GM19324 (cell line): Measurements from ENCODE around the gene VCAN.

ENCODE experiments used
- ATAC-seq: cut with Tn5 transposase; IDR thresholded peaks from one replicate; pipeline ENCODE4 v1.9.1; 2021; ENCODE audit warnings: mild to moderate bottlenecking, moderate library complexity; ENCODE audit not compliant: unreplicated experiment, low FRiP score

The VCAN gene

DNA sequence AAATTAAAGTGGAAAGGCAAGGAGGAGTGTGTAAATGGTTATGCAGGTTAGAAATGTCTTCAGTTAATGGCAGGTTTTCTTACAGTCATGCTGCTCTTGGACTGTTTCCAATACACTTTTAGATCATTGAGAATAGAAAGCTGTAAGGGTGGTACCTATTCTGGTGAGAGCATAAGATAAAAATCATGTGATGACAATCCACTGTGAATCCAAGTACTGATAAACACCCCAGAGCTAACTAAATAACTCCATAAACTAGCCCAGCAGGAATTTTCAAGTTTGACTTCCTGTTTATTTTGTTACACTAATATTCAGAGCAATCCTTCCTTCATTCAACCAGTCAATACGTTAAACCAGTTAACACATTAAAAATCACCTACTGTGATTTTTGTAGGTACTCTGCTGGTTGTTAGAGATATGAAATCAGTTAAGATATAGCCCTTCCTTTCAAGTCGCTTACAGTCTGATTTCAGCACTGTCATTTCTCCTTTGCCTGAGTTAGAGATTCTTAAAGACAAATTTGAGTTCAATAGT lies 22.6 kb downstream of the VCAN start:
- ATAC-seq, result no peak

DNA sequence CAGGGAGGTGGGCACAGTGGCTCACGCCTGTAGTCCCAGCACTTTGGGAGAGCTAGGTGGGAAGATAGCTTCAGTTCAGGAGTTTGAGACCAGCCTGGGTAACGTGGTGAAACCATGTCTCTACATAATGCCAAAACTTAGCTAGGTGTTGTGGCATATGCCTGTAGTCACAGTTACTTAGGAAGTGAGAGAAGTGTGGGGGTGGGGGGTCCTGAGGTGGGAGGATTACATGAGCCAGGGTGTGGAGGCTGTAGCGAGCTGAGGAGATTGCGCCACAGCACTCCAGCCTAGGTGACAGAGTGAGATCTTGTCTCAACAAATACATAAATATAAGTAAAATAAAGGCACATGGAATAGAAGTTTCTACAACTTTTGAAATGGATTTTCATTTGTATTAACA lies 23.1 kb downstream of the VCAN start:
- ATAC-seq, result no peak

DNA sequence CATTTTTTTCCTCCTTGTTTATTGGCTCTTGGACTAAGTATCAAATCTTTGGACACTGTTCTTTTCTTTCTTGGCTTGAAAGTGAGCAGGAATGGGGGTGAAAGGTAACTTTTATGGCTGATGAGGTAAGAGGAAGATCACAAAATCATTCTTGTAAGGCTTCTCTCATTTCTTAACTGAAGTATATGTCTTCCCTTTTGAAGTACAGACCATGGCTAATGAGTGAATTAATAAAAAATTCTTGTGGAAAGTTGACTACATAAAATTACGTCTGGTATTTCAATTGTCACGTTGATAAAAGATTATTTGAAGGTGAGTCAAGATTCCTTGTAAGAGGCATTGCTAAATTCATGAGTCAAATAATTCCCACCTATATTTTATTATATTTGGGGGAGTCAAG lies 25.1 kb downstream of the VCAN start:
- ATAC-seq, result no peak

DNA sequence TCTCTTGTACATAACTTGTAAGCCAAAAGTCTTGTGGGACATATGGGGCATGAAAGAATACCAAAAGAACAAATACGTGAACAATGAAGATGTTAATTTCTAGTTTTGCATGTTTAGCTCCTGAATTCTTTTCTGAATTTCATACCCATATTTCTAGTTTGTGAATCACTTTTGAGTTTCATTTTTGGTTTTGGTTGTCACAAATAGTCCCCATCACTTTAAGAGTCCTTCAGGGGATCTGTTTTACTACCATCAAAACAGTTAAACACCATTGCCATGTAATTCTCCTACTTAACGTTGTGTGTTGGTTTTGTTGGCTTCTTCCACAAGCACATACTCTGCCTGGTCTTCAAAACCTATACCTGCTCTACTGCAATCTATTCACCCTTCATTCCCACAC lies 27.0 kb downstream of the VCAN start:
- ATAC-seq, result peak; percentile 77

DNA sequence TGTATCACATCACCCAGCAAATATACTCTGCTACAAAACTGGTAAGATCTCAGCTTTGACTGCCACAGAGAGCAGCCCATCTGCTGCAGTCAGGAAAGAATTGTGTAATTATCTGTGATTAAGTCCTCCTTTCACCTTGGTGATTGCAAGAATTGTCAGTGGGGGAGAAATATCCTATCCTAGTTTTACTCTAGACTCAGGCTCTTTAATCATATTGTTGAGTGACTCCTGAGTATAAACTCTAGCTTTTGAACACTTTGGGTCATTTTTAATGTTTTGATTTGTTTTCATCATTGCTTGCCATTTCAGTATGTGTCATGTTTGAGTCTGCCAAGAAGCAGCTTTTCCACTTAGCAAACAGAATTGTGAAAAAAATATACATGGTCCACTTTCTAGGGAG lies 32.1 kb downstream of the VCAN start:
- ATAC-seq, result no peak

DNA sequence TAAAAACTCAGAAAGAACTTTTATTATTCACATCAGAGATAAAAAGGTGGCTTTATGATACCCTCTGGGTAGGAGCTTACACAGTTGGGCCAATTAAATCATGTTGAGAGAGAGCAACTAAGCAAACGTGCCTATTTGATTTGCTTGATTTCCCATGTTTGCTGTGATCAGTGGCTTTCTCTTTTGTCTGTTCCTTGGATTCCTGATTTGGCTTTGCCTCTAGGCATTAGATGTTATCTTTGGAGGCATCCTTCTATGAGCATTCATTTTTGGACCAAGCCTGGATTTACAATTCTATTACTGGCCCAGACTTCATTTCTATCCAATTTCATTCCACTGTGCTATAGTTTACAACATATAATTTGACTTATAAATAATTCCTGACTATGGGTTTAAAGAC lies 35.9 kb downstream of the VCAN start:
- no peak for ATAC-seq

DNA sequence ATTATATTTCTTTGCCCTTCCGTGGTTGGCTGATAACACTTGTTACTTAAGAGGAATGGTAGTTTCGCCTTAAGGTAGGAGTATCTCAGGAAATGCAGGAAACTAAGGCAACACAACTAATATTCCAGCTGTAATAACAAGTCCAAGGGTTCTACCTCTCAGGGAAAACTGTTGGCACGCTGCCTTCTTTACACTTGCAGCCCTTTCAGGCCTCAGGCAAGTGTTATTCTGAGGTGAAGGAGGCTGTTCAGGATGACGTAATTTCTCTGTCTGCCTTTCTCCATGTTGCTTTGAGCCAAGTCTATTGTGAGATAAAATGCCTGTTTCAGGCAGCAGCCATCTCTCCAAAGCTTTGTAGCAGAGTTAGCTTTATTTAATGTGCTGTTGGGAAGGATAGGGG lies 38.0 kb downstream of the VCAN start:
- no peak for ATAC-seq

DNA sequence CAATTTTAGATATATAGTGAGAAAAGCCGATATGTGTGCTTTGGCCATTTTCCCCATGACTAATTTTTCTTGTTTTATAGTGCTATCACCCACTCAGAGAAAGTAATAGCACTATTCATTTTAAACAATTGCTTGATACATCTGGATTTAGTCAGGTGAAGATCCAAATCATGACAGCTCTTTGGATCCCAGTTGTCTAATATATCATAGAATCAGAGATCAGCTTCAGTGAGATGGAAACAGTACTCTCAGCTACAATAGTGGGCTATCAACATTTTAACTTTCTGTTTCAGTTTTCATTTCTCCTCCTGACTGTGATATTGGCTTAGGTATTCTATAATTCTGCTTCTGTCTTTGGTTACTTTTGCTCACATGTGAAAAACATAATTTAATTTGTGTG lies 38.7 kb downstream of the VCAN start:
- peak; percentile 91 for ATAC-seq

DNA sequence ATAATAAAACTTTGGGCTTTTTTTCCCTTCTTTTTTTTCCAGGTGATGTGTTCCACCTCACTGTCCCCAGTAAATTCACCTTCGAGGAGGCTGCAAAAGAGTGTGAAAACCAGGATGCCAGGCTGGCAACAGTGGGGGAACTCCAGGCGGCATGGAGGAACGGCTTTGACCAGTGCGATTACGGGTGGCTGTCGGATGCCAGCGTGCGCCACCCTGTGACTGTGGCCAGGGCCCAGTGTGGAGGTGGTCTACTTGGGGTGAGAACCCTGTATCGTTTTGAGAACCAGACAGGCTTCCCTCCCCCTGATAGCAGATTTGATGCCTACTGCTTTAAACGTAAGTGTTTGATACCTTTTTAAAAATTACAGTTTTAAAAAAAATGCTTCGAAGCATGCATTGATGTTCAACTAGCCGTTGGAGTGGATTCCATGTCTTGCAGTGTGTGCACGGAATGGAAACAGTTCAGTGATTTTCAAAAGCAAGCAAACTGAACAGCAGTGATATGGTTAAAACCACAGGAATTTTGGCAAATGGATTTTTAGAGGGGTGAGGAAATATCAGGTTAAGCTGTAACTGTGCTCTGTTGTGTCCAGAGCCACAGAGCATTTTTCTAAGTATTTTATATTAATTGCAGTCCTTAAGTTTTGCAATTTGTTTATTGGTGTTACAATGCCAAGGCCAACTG lies 40.7 kb downstream of the VCAN start:
- ATAC-seq, result no peak

DNA sequence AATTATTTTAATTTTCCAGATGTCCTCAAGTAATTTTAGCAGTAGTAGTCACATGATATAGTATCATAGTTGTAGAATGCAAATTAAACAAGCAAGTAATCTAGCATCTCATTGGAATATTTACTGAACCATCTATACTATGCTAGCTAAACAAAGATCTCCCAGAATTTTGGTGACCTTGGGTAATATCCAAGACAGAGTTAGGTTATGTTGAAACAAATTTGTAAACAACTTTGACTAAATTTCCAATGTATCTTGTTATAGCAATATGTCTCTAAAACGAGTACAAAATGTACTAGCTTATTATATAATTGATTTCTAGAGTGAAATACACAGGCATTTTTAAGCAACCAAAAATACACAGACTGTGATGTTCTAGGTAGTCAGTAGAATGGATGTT lies 41.5 kb downstream of the VCAN start:
- no peak for ATAC-seq

DNA sequence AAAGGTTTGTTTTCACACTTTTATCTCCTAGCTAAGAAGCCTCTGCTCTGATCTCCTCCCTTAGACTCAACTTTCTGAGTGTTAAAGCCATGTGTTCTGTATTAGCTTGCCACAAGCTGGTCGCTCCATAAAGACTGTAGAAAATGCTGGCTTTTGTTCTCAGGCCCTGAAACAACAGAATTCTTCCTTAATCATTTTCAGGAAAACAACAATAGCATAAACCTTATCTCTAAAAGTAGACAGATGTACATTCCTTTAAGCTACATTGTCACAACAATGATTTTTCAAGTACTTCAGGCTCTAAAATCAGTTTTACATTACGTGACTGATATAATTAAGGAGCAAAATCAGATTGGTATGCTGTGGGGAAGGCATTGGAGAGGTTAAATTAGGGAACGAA lies 41.9 kb downstream of the VCAN start:
- ATAC-seq, result no peak

DNA sequence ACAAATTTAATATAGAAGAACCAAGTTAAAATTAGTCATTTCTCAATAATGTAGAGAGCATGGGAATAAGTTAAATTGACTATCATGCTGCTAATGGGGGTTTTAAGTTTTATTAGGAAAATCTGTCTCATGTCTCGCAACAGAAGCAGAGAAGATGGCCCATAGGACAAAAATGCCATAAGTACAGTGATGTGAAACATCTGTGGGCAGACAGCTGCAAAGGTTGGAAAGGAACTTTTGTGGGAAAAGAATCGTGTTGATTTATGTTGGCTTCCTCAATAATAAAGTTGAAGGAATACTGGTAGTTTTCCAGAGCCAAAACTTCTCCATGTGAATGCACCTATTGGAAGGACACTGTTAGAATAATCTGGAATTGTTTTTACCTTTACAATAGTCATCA lies 44.8 kb downstream of the VCAN start:
- no peak for ATAC-seq

DNA sequence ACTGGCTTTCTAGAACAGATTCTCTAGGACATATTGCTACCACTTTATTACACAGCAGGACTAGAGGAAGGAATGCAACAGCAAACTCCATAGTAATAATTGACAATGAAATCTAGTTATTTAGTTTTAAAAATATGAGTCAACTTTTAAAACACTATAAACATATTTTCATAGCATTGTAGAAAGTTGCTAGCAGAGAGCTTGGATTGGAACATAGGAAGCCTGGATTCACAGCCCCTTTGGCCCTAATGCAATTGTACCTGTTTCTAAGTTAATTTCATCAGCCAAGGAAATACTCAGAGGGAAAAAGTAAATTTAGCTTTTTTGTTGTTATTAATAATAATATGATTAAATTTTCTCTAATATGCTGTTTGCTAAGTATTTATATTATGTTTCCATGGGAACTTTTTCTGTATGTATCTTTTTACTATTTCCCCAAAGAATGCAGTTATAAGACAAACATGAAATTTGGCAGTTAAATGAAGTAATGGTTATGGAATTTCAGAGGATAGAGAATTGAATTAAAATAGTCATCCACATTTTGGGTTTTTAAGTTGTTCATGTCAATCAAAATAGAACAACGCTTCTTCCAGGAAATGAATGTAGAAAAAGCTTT lies 45.6 kb downstream of the VCAN start:
- no peak for ATAC-seq

DNA sequence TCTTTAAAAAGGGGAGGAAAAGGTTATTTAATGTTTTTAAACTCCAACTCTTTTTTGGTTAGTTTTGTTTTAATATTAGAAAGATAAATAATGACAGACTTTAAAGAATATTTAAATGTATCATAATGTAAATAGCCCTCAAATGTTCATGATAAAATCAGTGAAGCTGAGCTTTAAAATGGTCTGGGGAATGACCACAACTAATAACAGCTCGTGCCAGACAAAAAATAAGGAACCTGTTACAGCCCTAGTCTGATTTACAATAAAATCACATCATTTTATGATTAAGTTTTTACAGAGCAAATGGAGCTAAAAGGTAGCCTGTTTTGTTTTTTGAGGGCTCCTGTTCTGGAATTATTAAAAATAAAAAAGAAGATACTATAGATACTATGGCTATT lies 46.1 kb downstream of the VCAN start:
- no peak for ATAC-seq

DNA sequence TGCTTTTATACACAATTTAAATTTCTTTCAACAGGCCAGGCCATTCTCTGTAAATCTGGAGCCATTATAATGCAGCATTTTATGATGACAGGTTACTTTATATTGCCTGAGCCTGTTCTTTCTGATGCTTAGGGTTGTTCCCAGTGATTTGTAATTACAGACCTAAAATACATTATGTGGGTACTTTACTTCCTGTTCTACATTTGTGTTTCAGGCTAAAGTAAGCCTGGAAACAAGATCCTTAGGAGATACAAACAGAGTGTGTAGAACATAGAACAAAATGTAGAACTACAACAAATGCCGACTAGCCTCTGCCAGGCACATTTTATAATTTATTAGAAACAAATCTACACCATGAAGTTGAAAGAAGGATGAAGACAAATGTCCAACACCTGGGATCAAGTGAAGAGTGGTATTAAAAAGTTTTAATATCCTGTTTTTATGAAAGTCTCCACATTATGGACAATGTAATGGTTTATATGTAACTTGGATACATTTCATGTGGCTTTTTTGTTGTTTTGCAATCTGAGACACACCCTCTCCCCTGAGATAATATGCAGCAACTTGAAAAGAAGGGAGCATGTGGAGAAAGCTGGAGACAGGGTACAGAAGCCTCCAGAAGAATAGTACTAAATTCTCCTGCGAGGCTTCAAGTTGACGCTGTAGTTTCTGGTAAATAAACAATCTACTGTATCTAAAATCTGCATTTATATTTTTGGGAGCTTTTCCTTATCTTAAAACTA lies 46.9 kb downstream of the VCAN start:
- no peak for ATAC-seq

DNA sequence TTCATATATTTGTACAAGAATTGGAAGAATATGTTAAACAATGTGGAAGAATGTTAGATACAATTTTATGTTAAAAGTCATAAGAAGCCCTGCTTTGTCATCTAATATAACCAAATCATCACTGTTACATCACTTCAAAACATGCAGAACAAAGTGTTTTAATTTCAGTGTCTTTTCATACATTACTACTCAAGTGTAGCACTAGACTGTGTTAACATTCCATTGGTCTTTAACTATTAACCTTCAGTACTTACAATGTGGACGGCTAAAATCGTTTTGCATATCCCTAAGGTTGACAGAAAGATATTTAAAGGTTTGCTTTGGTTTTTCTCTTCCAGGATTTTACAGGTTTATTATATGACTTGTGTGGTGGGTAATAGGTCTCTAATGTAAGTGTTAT lies 50.9 kb downstream of the VCAN start:
- no peak for ATAC-seq

DNA sequence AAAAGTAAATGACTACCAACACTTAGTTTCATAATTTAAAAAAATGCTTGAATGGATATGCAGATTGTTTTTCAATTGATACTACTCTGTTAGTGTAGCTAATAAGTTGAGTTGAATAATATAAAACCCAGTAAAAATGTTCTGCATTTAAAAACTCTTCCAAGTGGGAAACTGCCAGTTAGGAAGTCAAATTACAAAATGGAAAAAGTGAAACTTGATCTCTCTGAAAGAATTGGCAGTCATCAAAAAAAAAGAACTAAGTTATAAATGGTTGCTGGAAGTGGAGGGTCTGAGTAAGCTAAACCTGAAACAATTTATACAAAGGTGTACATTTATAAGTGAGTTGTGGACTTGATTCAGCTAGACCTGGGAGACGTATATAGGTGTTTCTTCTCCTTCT lies 52.4 kb downstream of the VCAN start:
- no peak for ATAC-seq

DNA sequence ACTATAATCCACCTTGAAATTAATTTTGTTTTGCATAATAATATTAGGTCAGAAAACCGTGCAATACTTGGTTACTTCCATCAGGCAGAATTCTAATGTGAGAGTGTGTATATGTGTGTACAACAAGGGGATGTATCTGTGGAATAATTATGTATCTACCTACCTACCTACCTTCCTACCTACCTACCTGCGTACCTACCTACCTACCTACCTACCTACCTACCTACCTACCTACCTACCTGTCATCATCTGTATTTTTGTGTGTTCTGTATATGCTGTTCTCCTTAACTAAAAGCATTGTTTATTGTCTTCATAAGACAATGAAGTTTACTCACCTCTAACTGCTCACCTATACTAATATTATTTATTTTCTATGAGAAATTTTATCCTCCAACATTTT lies 52.8 kb downstream of the VCAN start:
- no peak for ATAC-seq

DNA sequence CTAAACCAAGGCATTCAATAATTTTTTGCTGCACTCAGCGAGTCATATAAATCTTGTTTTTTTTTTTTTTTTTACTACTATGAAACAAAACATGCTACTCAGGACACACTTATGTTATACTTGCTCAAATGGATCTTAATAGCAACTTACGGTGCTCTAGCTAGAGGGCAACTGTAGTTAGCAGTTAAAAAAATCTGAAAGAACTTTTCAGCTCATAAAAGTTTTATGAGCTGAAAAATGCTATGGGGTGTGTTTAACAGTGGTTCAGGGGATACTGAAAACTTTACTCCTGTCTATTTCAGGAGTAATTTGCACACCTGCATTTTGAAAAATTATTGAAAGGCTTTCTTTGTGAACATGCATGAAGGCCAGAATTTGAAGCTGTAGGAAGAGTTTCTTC lies 53.4 kb downstream of the VCAN start:
- no peak for ATAC-seq

DNA sequence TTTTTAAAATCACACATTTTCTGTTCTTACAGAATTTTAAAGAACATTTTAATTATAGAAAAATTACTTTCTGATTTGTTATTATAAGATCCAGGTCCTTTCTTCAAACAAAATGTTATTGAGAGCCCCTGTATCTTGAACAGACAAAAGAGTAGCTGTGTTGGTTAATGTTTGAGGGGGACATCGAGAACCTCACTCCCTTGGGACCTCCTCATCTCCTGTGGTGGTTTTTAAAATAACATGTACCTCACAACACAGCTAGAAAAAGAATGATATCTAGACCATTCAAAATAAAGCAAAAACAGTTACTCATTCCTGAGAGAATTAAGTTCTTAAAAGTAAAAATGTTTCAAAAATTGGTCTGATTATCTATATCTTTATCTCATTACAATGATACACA lies 54.7 kb downstream of the VCAN start:
- no peak for ATAC-seq

DNA sequence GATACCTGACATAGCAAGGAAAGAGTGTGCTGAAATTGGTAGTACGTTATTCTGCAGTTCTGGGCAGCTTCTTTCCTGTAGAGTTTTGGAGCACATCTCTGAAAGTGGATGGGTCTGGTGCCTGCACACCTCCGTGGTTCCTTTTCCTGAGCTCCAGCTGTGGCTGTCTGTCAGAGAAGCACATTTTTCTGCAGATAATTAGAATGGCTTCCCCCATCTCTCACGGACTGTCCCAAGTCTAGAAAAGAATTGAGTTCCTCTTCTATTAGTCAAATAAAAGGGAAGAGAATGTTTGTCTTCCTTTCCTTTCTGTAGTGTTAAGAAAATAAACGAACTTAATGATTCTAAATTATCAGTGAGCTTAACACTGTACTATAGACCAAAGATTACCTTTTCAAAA lies 55.7 kb downstream of the VCAN start:
- no peak for ATAC-seq
